B cell (primary cell): ENCODE measurements around the gene ZNF799. TPM values are rescaled to one million over a fixed set of nuclear protein-coding genes. Genes with fewer than 3 reads are reported as not detected.
"Not testable (repeated sequence)": the region's sequence is repeated elsewhere in the genome, so short reads cannot be mapped to it uniquely, and the experiment has no call there.

ENCODE experiments used
- ATAC-seq: fragments of 200-7000 bp; cut with Tn5 transposase; one replicate; pipeline ENCODE4 v1.10.0; 2021; ENCODE audit warnings: low read depth, mild to moderate bottlenecking, moderate number of reproducible peaks, moderate library complexity
- CTCF ChIA-PET: fragments of 350-600 bp; sonication (Branson Sonifier 250); formaldehyde crosslinking; loops from one replicate; lab custom pipeline; 2021; ENCODE audit warnings: antibody characterized with exemption, inconsistent platforms; lab: Charles Lee
- POLR2A ChIA-PET: fragments of 350-600 bp; sonication (Branson Sonifier 250); formaldehyde crosslinking; loops from one replicate; lab custom pipeline; 2021; ENCODE audit warnings: antibody characterized with exemption; lab: Charles Lee
- DNase-seq: peaks from one replicate; pipeline ENCODE4 v3.0.0; 2013
- H2AFZ ChIP-seq: 2 replicates; pipeline ENCODE4 v1.6.1; 2012; ENCODE audit warnings: mild to moderate bottlenecking, low read depth, low read length; ENCODE audit not compliant: insufficient read depth, poor library complexity, severe bottlenecking
- H3K27ac ChIP-seq, 2 donors: 1 replicate in 1 of 2; 2 replicates in 1 of 2; pipeline ENCODE4 v1.5.1; 2012 to 2013; ENCODE audit warnings: low read length in 2 of 2, mild to moderate bottlenecking in 2 of 2, moderate library complexity in 1 of 2
- H3K27me3 ChIP-seq, 4 experiments: fragments of 200-600 bp in 1 of 4; sonication (generic) in 1 of 4; replicated peaks in 1 of 4; 1 replicate in 2 of 4; 2 replicates in 2 of 4; pipeline versions ENCODE4 v1.6.1 to v1.7.0; 2013 to 2016; ENCODE audit warnings: low read length in 3 of 4, mild to moderate bottlenecking in 2 of 4, mixed read lengths in 1 of 4, moderate library complexity in 1 of 4; ENCODE audit not compliant: insufficient read depth in 4 of 4, control insufficient read depth in 3 of 4; ENCODE audit errors: control extremely low read depth in 1 of 4
- H3K36me3 ChIP-seq, 2 experiments: replicated peaks in 1 of 2; 1 replicate in 1 of 2; 2 replicates in 1 of 2; pipeline versions ENCODE4 v1.6.1 to v1.7.1; 2013; ENCODE audit warnings: low read length in 1 of 2; ENCODE audit not compliant: insufficient read depth in 2 of 2, control insufficient read depth in 1 of 2; ENCODE audit errors: control extremely low read depth in 1 of 2, extremely low read depth in 1 of 2
- H3K4me1 ChIP-seq, 2 donors: fragments of 200-600 bp in 1 of 2; sonication (generic) in 1 of 2; 1 replicate in 1 of 2; 2 replicates in 1 of 2; pipeline versions ENCODE4 v1.5.1 to v1.6.1; 2013 to 2017; ENCODE audit warnings: low read length in 2 of 2; ENCODE audit not compliant: control insufficient read depth in 2 of 2, insufficient read depth in 2 of 2
- H3K4me2 ChIP-seq: replicated peaks from 2 replicates; pipeline ENCODE3; 2012; ENCODE audit warnings: mild to moderate bottlenecking, low read depth, low read length; ENCODE audit not compliant: poor library complexity, severe bottlenecking
- H3K4me3 ChIP-seq, 5 experiments: fragments of 200-600 bp in 1 of 5; sonication (generic) in 1 of 5; 1 replicate in 3 of 5; 2 replicates in 2 of 5; pipeline versions ENCODE4 v1.5.1 to v1.7.0; 2011 to 2016; ENCODE audit warnings: low read length in 4 of 5, mild to moderate bottlenecking in 4 of 5, low read depth in 2 of 5, control low read depth in 1 of 5, moderate library complexity in 1 of 5; ENCODE audit not compliant: insufficient read depth in 1 of 5; ENCODE audit errors: control extremely low read depth in 1 of 5, extremely low read depth in 1 of 5
- H3K79me2 ChIP-seq: fragments of 200-600 bp; sonication (generic); one replicate; pipeline ENCODE4 v1.6.0; 2016; ENCODE audit warnings: low read length; ENCODE audit not compliant: control insufficient read depth, insufficient read depth
- H3K9ac ChIP-seq: fragments of 200-600 bp; sonication (generic); 2 replicates; pipeline ENCODE4 v1.6.1; 2017; ENCODE audit warnings: mild to moderate bottlenecking, low read length, moderate library complexity
- H3K9me3 ChIP-seq, 3 donors: one replicate each; pipeline versions ENCODE4 v1.6.1 to v1.7.1; 2013; ENCODE audit warnings: low read length in 2 of 3; ENCODE audit not compliant: control insufficient read depth in 2 of 3, insufficient read depth in 1 of 3; ENCODE audit errors: control extremely low read depth in 1 of 3
- H4K20me1 ChIP-seq: 2 replicates; pipeline ENCODE4 v1.6.0; 2012; ENCODE audit warnings: mild to moderate bottlenecking, low read length; ENCODE audit not compliant: insufficient read depth, control insufficient read depth, poor library complexity, severe bottlenecking
- H3K27ac Mint-ChIP-seq: one replicate; pipeline ENCODE4 v1.8.0; 2021; ENCODE audit warnings: mixed read lengths
- H3K27me3 Mint-ChIP-seq: one replicate; pipeline ENCODE4 v1.8.0; 2021; ENCODE audit warnings: mixed read lengths
- H3K4me1 Mint-ChIP-seq: one replicate; pipeline ENCODE4 v1.8.0; 2021; ENCODE audit warnings: mixed read lengths
- H3K4me3 Mint-ChIP-seq: one replicate; pipeline ENCODE4 v1.8.0; 2021; ENCODE audit warnings: mixed read lengths
- H3K9me3 Mint-ChIP-seq: one replicate; pipeline ENCODE4 v1.8.0; 2022; ENCODE audit warnings: mixed read lengths; ENCODE audit not compliant: insufficient read depth
- WGBS: methylation state at CpG from one replicate; pipeline ENCODE4 v1.1.5; 2013; ENCODE audit warnings: missing lambda C conversion rate; ENCODE audit not compliant: insufficient coverage; 5-methylcytosine and 5-hydroxymethylcytosine counted together
- intact Hi-C: fragments of 100-400 bp; cut with micrococcal nuclease; formaldehyde crosslinking; loops from one replicate; pipeline ENCODE4 v1.10.0; 2022
- polyA plus RNA-seq: library from polyadenylated mRNA; depleted of rRNA; stranded (reverse); fragments of >200 nt; gene quantifications from 2 replicates; pipeline ENCODE4 v1.2.3, GENCODE V29; 2012
- total RNA-seq, 2 donors: library from RNA; stranded (reverse); fragments of 120-200 nt in 1 of 2; gene quantifications; 1 replicate in 1 of 2; 2 replicates in 1 of 2; pipeline versions ENCODE4 v1.2.3 to v1.2.4, GENCODE V29; 2013 to 2022

ZNF799 gene
- total and polyA plus RNA-seq, 2 donors (not counting 1 experiment from before 2014, with no cell fraction given), result 3.7 to 10.5 TPM

GRCh38 chr19:12439686-12440540 lies 38.8 kb upstream of the ZNF799 start:
- H3K79me2 ChIP-seq, H3K4me1 ChIP-seq, H3K27me3 ChIP-seq, CTCF ChIA-PET, H3K27me3 Mint-ChIP-seq, H3K36me3 ChIP-seq, H4K20me1 ChIP-seq, H3K9me3 Mint-ChIP-seq: not testable (repeated sequence)
- intact Hi-C loops, result loop anchor here (2.0 to 5.0 kb wide), 3 partner anchors 39 to 227 kb away; partner anchors contain the start of genes MAN2B1, WDR83, ZNF563 and ZNF799
- peak; percentile 59 for DNase-seq
- Histone ChIP-seq H3K9me3 (peaks cover 0 to 11% (median 3%) of the 10 kb centered on the region in 3 donors), H3K4me3 (peak overlapping the region; percentile 38 to 91 (median 86)), H3K27ac (peak overlapping the region in 1 of 2 donors; percentile 68), H3K4me2 (peak overlapping the region; percentile 86), H2AFZ (peak overlapping the region; percentile 91), H3K9ac (peak overlapping the region; percentile 81)
- 1% methylated on average over 15 of the region's 28 CpGs for WGBS
- H3K27ac Mint-ChIP-seq, result peak overlapping the region; percentile 74
- ATAC-seq, result peak; percentile 11
- POLR2A ChIA-PET, result interaction anchor here (1.5 kb wide), 1 partner anchor 75 kb away, joined by 4 read pairs; the partner anchor contains the start of gene ZNF442
- H3K4me1 Mint-ChIP-seq, result peaks cover 24% of the 10 kb centered on the region
- peak overlapping the region; percentile 99 for H3K4me3 Mint-ChIP-seq

GRCh38 chr19:12430726-12431299 lies 29.7 kb upstream of the ZNF799 start:
- H4K20me1 ChIP-seq, ATAC-seq, H3K27ac Mint-ChIP-seq, H2AFZ ChIP-seq, H3K79me2 ChIP-seq, POLR2A ChIA-PET, H3K27me3 ChIP-seq, H3K9ac ChIP-seq, H3K4me1 ChIP-seq, CTCF ChIA-PET, H3K9me3 Mint-ChIP-seq, H3K4me2 ChIP-seq, H3K4me3 ChIP-seq, DNase-seq, H3K4me1 Mint-ChIP-seq, H3K4me3 Mint-ChIP-seq, intact Hi-C loops, H3K27ac ChIP-seq, H3K27me3 Mint-ChIP-seq, H3K9me3 ChIP-seq: not testable (repeated sequence)
- H3K36me3 ChIP-seq, result peaks cover 7 to 18% of the 10 kb centered on the region in 2 experiments
- no CpG with 5 or more reads among the region's 6 CpGs for WGBS
